ENCODE results near the gene TRABD. TPM values are rescaled to one million over a fixed set of nuclear protein-coding genes. Genes with fewer than 3 reads are reported as not detected.

TRABD gene
- polyA plus RNA-seq, 1 of the 3 experiments (the other 2 are of a cell fraction): 50.6 TPM

DNA sequence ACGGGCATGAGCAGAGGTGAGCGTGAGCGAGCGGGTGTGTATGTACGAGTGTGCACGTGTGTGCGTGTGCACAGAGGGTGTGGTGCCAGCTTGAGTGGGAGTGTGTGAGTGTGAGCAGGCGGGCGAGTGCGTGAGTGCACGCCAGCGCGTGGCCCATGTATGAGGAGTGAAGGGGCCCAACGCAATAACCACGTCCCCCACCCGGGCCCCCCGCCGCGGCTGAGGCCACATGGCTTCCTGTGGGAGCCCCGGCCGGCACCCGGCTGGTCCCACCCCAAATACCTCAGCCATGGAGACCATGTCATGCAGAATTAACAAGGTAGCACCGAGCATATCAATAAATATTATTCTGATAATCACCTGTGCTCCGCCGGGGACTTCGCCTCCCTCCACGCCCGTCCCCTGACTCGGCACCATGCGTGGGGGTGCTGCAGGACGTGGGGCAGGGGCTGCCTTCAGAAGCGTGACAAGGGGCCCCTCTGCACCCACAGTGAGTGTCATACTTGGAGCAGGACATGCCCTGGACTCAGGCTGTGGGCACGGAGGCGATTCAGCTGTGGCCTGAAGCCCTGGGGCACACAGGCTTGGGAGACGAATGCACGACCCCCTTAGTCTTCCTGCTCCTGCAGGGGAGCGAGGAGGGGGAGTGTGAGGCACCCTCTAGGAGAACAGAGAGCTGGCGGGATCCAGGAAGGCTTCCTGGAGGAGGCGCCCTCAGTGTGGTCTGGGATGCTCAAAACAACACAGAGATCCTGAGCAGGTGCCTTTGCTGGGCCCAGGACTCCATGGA, 5.6 kb upstream of the TRABD start:
- Histone ChIP-seq H3K9ac (no peak overlapping the region), H4K20me1 (ENCODE audit: insufficient read depth) (no peaks in the 10 kb centered on the region), H3K27ac (ENCODE audit: low read depth in 2 of 2, low read length in 1 of 2) (no peak overlapping the region), H2AFZ (ENCODE audit: low read depth) (no peak overlapping the region), H3K36me3 (replicated peaks in 1 of 2; ENCODE audit: control insufficient read depth in 1 of 2, insufficient read depth in 2 of 2, low read length in 1 of 2) (no peaks in the 10 kb centered on the region), H3F3A (replicated peaks; ENCODE audit: insufficient read depth) (no peaks in the 10 kb centered on the region), H3K27me3 (ENCODE audit: insufficient read depth) (no peaks in the 10 kb centered on the region), H3K9me2 (no peaks in the 10 kb centered on the region), H3K4me3 (ENCODE audit: low read depth in 2 of 2, low read length in 1 of 2) (no peak overlapping the region), H3K9me3 (no peaks in the 10 kb centered on the region), H3K79me2 (ENCODE audit: insufficient read depth) (no peaks in the 10 kb centered on the region), H3K4me2 (no peak overlapping the region), H3K4me1 (ENCODE audit: control insufficient read depth in 1 of 2, insufficient read depth in 2 of 2, low read depth in 1 of 2, low read length in 1 of 2) (peaks cover 0 to 11% of the 10 kb centered on the region in 2 experiments; a peak in 1 of 4 replicates)
- CTCF ChIA-PET: no interaction called here
- no peak for DNase-seq
- 95% methylated on average over 24 of the region's 39 CpGs for WGBS (ENCODE audit: low lambda C conversion rate)
- TF ChIP-seq MXI1 (IDR thresholded peaks at IDR 0.05; ENCODE audit: low read depth, low read length): no peak
- no peak for TF ChIP-seq NFIC (IDR thresholded peaks at IDR 0.05; ENCODE audit: borderline replicate concordance)
- TF ChIP-seq SMC3 (IDR thresholded peaks at IDR 0.05; ENCODE audit: low read depth, low read length): no peak
- TF ChIP-seq, protein P1, sequence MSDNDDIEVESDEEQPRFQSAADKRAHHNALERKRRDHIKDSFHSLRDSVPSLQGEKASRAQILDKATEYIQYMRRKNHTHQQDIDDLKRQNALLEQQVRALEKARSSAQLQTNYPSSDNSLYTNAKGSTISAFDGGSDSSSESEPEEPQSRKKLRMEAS (IDR thresholded peaks at IDR 0.05; ENCODE audit: low read depth): no peak
- TF ChIP-seq, protein P2, sequence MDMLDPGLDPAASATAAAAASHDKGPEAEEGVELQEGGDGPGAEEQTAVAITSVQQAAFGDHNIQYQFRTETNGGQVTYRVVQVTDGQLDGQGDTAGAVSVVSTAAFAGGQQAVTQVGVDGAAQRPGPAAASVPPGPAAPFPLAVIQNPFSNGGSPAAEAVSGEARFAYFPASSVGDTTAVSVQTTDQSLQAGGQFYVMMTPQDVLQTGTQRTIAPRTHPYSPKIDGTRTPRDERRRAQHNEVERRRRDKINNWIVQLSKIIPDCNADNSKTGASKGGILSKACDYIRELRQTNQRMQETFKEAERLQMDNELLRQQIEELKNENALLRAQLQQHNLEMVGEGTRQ (IDR thresholded peaks at IDR 0.05; ENCODE audit: borderline replicate concordance, low read depth, low read length): no peak
- TF ChIP-seq RCOR1 (IDR thresholded peaks at IDR 0.05; ENCODE audit: low read length): no peak
- no peak for TF ChIP-seq RXRA (IDR thresholded peaks at IDR 0.05; ENCODE audit: borderline replicate concordance, low read depth)
- no peak for TF ChIP-seq TAF1 (IDR thresholded peaks at IDR 0.05; ENCODE audit: borderline replicate concordance, low read depth, low read length)
- no peak for TF ChIP-seq JUND (IDR thresholded peaks at IDR 0.05)
- TF ChIP-seq SIN3A (IDR thresholded peaks at IDR 0.05; ENCODE audit: borderline replicate concordance, low read depth, low read length): no peak
- no peak for TF ChIP-seq USF1 (IDR thresholded peaks at IDR 0.05; ENCODE audit: borderline replicate concordance, low read depth)
- TF ChIP-seq EP300 (IDR thresholded peaks at IDR 0.05; ENCODE audit: borderline replicate concordance in 1 of 2, low read depth in 1 of 2, low read length in 1 of 2): no peak
- TF ChIP-seq, protein P3, sequence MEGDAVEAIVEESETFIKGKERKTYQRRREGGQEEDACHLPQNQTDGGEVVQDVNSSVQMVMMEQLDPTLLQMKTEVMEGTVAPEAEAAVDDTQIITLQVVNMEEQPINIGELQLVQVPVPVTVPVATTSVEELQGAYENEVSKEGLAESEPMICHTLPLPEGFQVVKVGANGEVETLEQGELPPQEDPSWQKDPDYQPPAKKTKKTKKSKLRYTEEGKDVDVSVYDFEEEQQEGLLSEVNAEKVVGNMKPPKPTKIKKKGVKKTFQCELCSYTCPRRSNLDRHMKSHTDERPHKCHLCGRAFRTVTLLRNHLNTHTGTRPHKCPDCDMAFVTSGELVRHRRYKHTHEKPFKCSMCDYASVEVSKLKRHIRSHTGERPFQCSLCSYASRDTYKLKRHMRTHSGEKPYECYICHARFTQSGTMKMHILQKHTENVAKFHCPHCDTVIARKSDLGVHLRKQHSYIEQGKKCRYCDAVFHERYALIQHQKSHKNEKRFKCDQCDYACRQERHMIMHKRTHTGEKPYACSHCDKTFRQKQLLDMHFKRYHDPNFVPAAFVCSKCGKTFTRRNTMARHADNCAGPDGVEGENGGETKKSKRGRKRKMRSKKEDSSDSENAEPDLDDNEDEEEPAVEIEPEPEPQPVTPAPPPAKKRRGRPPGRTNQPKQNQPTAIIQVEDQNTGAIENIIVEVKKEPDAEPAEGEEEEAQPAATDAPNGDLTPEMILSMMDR (IDR thresholded peaks at IDR 0.05): no peak
- TF ChIP-seq, protein P4, sequence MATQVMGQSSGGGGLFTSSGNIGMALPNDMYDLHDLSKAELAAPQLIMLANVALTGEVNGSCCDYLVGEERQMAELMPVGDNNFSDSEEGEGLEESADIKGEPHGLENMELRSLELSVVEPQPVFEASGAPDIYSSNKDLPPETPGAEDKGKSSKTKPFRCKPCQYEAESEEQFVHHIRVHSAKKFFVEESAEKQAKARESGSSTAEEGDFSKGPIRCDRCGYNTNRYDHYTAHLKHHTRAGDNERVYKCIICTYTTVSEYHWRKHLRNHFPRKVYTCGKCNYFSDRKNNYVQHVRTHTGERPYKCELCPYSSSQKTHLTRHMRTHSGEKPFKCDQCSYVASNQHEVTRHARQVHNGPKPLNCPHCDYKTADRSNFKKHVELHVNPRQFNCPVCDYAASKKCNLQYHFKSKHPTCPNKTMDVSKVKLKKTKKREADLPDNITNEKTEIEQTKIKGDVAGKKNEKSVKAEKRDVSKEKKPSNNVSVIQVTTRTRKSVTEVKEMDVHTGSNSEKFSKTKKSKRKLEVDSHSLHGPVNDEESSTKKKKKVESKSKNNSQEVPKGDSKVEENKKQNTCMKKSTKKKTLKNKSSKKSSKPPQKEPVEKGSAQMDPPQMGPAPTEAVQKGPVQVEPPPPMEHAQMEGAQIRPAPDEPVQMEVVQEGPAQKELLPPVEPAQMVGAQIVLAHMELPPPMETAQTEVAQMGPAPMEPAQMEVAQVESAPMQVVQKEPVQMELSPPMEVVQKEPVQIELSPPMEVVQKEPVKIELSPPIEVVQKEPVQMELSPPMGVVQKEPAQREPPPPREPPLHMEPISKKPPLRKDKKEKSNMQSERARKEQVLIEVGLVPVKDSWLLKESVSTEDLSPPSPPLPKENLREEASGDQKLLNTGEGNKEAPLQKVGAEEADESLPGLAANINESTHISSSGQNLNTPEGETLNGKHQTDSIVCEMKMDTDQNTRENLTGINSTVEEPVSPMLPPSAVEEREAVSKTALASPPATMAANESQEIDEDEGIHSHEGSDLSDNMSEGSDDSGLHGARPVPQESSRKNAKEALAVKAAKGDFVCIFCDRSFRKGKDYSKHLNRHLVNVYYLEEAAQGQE (IDR thresholded peaks at IDR 0.05; ENCODE audit: low read depth, low read length): no peak
- TF ChIP-seq ELF1 (IDR thresholded peaks at IDR 0.05): no peak
- no peak for TF ChIP-seq FOSL2 (IDR thresholded peaks at IDR 0.05; ENCODE audit: borderline replicate concordance, low read depth)
- POLR2A ChIA-PET: no interaction called here

All from SK-N-SH (cell line).